Aorta (tissue), 5 donors: ENCODE data around the gene FANCF. TPM values are rescaled to one million over a fixed set of nuclear protein-coding genes. Genes with fewer than 3 reads are reported as not detected.

Source experiments
- ATAC-seq: fragments of 200-7000 bp; cut with Tn5 transposase; one replicate; pipeline ENCODE4 v1.9.1; 2022; ENCODE audit warnings: moderate library complexity; ENCODE audit not compliant: low FRiP score
- DNase-seq, 2 donors: peaks; one replicate each; pipeline ENCODE4 v3.0.0-alpha.2; 2020
- H3K27ac ChIP-seq, 2 donors: one replicate each; pipeline ENCODE4 v1.5.1; 2013; ENCODE audit warnings: low read length in 2 of 2, mild to moderate bottlenecking in 2 of 2, moderate library complexity in 2 of 2, control low read depth in 1 of 2, inconsistent platforms in 1 of 2, low read depth in 1 of 2
- H3K27me3 ChIP-seq, 2 donors: one replicate each; pipeline ENCODE4 v1.6.1; 2013; ENCODE audit warnings: control low read depth in 1 of 2, low read length in 1 of 2, mild to moderate bottlenecking in 1 of 2, moderate library complexity in 1 of 2; ENCODE audit not compliant: insufficient read depth in 2 of 2, control insufficient read depth in 1 of 2
- H3K36me3 ChIP-seq, 2 donors: one replicate each; pipeline ENCODE4 v1.6.1; 2013; ENCODE audit warnings: control low read depth in 1 of 2, low read length in 1 of 2, mild to moderate bottlenecking in 1 of 2; ENCODE audit not compliant: insufficient read depth in 2 of 2, control insufficient read depth in 1 of 2
- H3K4me1 ChIP-seq, 2 donors: one replicate each; pipeline ENCODE4 v1.6.1; 2013; ENCODE audit warnings: low read length in 2 of 2, control low read depth in 1 of 2, mild to moderate bottlenecking in 1 of 2, moderate library complexity in 1 of 2; ENCODE audit not compliant: insufficient read depth in 2 of 2, control insufficient read depth in 1 of 2
- H3K4me3 ChIP-seq, 2 donors: one replicate each; pipeline ENCODE4 v1.5.1; 2013; ENCODE audit warnings: low read length in 2 of 2, control low read depth in 1 of 2, mild to moderate bottlenecking in 1 of 2
- H3K9me3 ChIP-seq: one replicate; pipeline ENCODE4 v1.6.1; 2013; ENCODE audit warnings: mild to moderate bottlenecking, low read length; ENCODE audit not compliant: control insufficient read depth
- WGBS, 2 donors: extraction: QIAGEN DNeasy Blood & Tissue Kit; methylation state at CpG; one replicate each; pipeline ENCODE4 v1.1.7; 2013; 5-methylcytosine and 5-hydroxymethylcytosine counted together
- intact Hi-C, 2 donors: fragments of 100-400 bp; cut with DNase I; formaldehyde crosslinking; loops; one replicate each; pipeline versions ENCODE4 v1.14.2 to v1.15.0; 2022
- long read RNA-seq, 2 donors: library from polyadenylated mRNA; unstranded; transcript quantifications; one replicate each; pipeline ENCODE4 v2.0.0, GENCODE V29; 2020 to 2021
- polyA plus RNA-seq, 2 donors: library from polyadenylated mRNA; stranded (reverse); fragments of 200-250 nt; gene quantifications; one replicate each; pipeline ENCODE4 v1.2.3, GENCODE V29; 2013
- total RNA-seq, 2 donors: library from RNA; stranded (reverse); fragmentation: NEBNext Ultra II Directional; extraction: Animal tissue kit (Norgen Biotek cat#: 25700); gene quantifications; one replicate each; pipeline ENCODE4 v1.2.1, GENCODE V29; 2021
- donor health status: healthy with polysubstance abuse.
- donor health status: Bipolar disorder and iron deficiency.
- donor health status: DM: no; HTN: no; CAD: no.
- donor health status: DM: no; HTN: no; CAD: no.
- donor health status: DM: yes; HTN: yes; CAD: no.

The FANCF gene, protein sequence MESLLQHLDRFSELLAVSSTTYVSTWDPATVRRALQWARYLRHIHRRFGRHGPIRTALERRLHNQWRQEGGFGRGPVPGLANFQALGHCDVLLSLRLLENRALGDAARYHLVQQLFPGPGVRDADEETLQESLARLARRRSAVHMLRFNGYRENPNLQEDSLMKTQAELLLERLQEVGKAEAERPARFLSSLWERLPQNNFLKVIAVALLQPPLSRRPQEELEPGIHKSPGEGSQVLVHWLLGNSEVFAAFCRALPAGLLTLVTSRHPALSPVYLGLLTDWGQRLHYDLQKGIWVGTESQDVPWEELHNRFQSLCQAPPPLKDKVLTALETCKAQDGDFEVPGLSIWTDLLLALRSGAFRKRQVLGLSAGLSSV
- total RNA-seq (1 to 10 TPM; 3.0 to 5.8 TPM), polyA plus RNA-seq (1 to 10 TPM; 3.2 to 4.6 TPM)
- long read RNA-seq, donor 1, transcript FANCF-201 (1 exons, 2,952 nt): major isoform, 23 of 23 reads
- long read RNA-seq, donor 1, partial matches to known transcripts: 0 of 23 reads
- long read RNA-seq, donor 1, other reads (novel, unspliced or antisense): 0 of 23 reads
- long read RNA-seq, donor 2, transcript FANCF-201 (1 exons, 2,952 nt): major isoform, 5 of 5 reads
- long read RNA-seq, donor 2, partial matches to known transcripts: 0 of 5 reads
- long read RNA-seq, donor 2, other reads (novel, unspliced or antisense): 0 of 5 reads

DNA sequence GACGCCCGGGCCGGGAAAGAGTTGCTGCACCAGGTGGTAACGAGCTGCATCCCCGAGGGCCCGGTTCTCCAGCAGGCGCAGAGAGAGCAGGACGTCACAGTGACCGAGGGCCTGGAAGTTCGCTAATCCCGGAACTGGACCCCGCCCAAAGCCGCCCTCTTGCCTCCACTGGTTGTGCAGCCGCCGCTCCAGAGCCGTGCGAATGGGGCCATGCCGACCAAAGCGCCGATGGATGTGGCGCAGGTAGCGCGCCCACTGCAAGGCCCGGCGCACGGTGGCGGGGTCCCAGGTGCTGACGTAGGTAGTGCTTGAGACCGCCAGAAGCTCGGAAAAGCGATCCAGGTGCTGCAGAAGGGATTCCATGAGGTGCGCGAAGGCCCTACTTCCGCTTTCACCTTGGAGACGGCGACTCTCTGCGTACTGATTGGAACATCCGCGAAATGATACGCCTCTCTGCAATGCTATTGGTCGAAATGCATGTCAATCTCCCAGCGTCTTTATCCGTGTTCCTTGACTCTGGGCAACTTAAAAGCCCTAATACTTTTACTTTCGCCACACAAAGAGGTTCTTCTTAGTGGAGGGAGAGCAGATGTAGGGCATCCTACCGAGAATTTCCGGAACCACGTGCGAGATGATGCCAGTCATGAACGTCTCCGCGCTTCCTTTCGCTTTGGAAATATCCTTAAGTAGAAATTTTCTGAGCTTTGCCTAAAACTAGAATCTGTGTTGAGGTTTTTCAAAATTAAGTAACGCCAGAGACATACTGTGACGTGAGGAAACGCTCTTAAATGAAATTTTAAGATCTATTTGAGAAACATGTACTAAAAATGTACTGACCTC, at the start of gene FANCF:
TSS of gene FANCF (minus strand) at position 376 of the 840 bp plus-strand sequence. CDS start at position 363, 13 bp downstream.
- Histone ChIP-seq H3K27ac (peak within 1 kb of the TSS; percentile 70 to 90), H3K9me3 (no peaks in the 10 kb centered on the region), H3K36me3 (no peaks in the 10 kb centered on the region), H3K4me1 (no peaks in the 10 kb centered on the region), H3K27me3 (no peaks in the 10 kb centered on the region), H3K4me3 (peak within 1 kb of the TSS; percentile 76 to 82)
- DNase-seq (peak; percentile 94), ATAC-seq (peak; percentile 98)
- intact Hi-C loops: no loop called here
- WGBS, 2 donors: 0 to 1% methylated on average over 53 to 55 of the region's 55 CpGs

DNA sequence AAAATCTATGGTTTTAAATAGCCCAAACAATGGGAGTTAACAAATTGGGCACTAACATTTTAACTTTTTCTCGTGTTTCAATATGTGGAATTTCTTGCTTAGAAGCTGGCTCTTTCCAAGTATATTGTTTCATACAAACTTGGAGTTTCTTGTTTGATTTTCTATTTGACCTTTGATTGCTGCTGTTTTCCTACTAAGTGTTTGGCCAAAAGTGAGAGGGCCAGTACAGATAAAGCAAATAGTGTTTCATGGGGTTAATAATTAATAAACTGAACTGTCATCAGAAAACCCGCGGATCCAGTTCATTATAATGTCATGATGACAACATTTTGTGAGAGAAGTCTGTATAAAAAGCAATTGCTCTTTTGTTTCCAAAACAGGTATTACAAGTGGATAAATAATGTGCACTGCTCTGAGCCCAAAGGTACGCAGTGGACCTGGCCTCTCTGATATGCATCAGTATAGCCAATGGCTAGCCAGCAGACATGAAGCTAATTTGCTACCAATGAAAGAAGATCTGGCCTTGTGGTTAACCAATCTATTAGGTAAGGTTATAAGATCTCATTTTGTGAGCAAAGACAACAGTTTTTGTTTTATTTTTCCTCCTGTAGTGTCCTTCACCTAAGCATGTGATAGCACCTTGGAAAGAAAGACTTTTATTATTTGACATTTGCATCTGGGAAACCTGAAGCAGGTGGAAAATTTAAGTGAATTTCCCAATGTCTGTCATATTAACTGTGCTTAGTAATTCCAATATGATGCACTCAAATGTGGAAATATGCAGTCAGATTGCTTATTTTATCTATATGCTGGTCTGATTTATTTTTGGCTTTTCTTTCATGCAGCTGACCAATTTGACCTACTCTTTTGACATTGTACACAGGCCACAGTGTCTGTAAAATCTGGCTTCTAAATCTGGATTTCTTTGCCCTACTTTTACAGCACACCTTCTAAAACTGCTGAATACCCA, 49.1 kb upstream of the FANCF start:
- Histone ChIP-seq H3K27ac (no peak overlapping the region), H3K4me1 (no peaks in the 10 kb centered on the region), H3K9me3 (no peaks in the 10 kb centered on the region), H3K4me3 (no peak overlapping the region), H3K36me3 (no peaks in the 10 kb centered on the region), H3K27me3 (no peaks in the 10 kb centered on the region)
- intact Hi-C loops: no loop called here
- WGBS, 2 donors: 82 to 83% methylated on average over 4 of the region's 4 CpGs
- DNase-seq: no peak
- ATAC-seq: no peak

DNA sequence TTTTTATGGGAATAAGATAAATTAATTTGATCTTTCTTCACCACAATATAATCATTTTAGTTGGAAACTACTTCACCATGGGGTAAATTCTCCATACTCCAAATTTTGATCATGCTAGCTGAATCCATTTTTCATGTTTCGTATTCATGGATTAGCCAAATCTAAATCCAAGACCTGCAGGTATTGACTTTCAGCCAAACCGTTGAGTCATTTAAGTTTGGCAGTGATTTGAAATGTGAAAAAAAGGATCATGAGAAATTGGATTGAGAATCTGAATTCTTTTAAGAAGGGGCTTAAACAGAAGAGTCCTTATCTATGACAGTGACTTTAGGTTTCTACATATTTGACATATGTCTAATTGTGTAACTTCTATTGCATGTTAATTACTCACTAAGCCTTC, 46.1 kb upstream of the FANCF start:
- Histone ChIP-seq H3K9me3 (no peaks in the 10 kb centered on the region), H3K4me1 (no peaks in the 10 kb centered on the region), H3K27me3 (no peaks in the 10 kb centered on the region), H3K36me3 (no peaks in the 10 kb centered on the region), H3K4me3 (no peak overlapping the region), H3K27ac (no peak overlapping the region)
- DNase-seq: no peak
- intact Hi-C loops: no loop called here
- ATAC-seq: no peak
- WGBS, 2 donors: 19 to 30% methylated on average over 2 of the region's 2 CpGs

DNA sequence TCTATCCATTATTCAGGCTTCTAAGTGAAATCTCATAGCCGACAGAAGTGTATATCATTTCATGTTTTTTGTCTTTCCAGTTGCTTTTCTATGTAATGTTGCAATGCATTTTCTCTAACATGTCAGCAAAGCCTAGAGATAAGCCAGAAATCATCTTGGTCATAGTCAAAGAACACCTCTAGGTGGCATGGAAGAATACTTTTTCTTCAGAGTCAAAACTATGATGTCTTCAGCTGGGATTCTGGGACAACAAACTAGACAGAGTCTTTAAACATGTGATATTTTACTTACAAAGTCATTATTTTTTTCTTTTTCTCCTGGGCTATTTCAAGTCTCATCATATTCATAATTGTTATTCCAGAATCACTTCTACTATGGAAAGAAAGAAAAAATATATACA, 45.2 kb upstream of the FANCF start:
- no peak for ATAC-seq
- WGBS, 2 donors: 66 to 73% methylated on average over 1 of the region's 1 CpG
- DNase-seq: no peak
- H3K27ac ChIP-seq: no peak overlapping the region
- no peak overlapping the region for H3K4me3 ChIP-seq
- no peaks in the 10 kb centered on the region for H3K4me1 ChIP-seq
- no peaks in the 10 kb centered on the region for H3K36me3 ChIP-seq
- intact Hi-C loops: no loop called here
- no peaks in the 10 kb centered on the region for H3K27me3 ChIP-seq
- H3K9me3 ChIP-seq: no peaks in the 10 kb centered on the region

DNA sequence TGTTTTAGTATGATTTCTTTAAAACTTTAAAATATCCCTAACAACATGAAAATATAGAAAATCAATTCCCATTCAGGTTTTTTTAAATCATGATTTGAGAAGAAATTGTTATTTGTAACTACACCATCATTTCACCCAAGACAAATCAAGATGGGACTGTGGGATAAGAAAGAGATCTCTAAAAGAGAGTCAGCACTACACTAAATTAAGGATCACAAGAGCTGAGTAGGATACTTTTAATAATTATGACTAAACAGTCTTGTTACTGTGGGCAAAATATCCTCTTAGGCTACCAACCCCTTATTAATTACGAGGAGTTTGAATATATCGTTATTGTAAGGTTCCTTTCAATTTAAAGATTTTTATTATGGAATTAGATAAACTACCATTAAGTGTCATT, 43.7 kb upstream of the FANCF start:
- no peak for DNase-seq
- Histone ChIP-seq H3K4me1 (no peaks in the 10 kb centered on the region), H3K9me3 (no peaks in the 10 kb centered on the region), H3K27me3 (no peaks in the 10 kb centered on the region), H3K36me3 (no peaks in the 10 kb centered on the region), H3K4me3 (no peak overlapping the region), H3K27ac (no peak overlapping the region)
- intact Hi-C loops: no loop called here
- ATAC-seq: no peak
- WGBS, 2 donors: 93 to 96% methylated on average over 2 of the region's 2 CpGs

- Histone ChIP-seq H3K9me3 (no peaks in the 10 kb centered on the region), H3K36me3 (no peaks in the 10 kb centered on the region), H3K27ac (no peak overlapping the region), H3K4me1 (no peaks in the 10 kb centered on the region), H3K27me3 (no peaks in the 10 kb centered on the region), H3K4me3 (no peak overlapping the region)
- intact Hi-C loops: no loop called here
- DNase-seq (no peak), ATAC-seq (no peak)
- 54 to 60% methylated on average over 3 of the region's 3 CpGs for WGBS, 2 donors
Measured at GRCh38 chr11:22668005-22668796, 42.6 kb upstream of the FANCF start.

- DNase-seq (peak; percentile 48 to 78), ATAC-seq (peak; percentile 66)
- Histone ChIP-seq H3K27ac (no peak overlapping the region), H3K27me3 (no peaks in the 10 kb centered on the region), H3K4me1 (no peaks in the 10 kb centered on the region), H3K36me3 (no peaks in the 10 kb centered on the region), H3K9me3 (no peaks in the 10 kb centered on the region), H3K4me3 (peak overlapping the region in 1 of 2 donors; percentile 36)
- intact Hi-C loops: no loop called here
- 2 to 3% methylated on average over 40 of the region's 40 CpGs for WGBS, 2 donors
Measured at GRCh38 chr11:22666688-22667439, 41.2 kb upstream of the FANCF start.
